Measurements from ENCODE around the gene SNX24.
"Not testable (repeated sequence)": the region's sequence is repeated elsewhere in the genome, so short reads cannot be mapped to it uniquely, and the experiment has no call there.

Gene SNX24, protein sequence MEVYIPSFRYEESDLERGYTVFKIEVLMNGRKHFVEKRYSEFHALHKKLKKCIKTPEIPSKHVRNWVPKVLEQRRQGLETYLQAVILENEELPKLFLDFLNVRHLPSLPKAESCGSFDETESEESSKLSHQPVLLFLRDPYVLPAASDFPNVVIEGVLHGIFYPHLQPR

DNA sequence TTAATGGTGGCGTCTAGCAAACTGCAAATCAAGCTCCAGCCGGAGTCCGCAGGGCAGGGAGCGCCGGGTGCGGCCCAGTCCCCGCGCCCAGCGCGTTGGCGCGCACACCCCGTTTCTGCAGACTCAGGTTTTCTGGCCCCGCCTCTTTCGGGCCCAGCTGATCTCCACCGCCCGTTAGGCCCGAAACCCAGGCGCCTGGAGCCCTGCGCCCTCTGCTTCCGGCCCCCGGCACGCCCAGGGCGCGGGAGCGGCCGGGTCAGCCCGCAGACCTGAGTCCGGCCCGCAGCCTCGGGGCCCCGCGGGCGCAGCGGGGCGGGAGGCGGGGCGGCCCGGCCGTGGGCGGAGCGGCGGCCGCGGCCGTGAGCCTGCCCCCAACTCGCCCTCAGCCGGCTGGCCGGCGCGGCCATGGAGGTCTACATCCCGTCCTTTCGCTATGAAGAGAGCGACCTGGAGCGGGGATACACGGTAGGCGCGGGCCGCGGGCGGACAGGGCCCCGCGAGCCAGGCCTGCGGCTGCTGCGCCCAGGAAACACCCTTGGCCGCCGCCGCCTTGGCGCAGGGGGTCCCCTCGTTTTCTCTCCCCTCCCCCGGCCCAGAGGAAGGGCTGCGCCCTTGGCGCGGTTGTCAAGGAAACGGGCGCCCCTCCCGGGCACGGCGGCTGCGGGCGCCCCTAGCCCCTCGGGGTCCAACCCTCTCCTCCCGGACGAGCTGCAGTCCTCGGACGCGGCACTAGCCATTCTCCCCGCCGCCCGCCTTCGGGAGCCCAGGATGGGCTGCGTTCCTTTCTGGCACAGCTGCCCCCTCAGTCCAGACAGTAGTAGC is at the start of gene SNX24:
Gene SNX24, plus strand, starts transcription at position 385 of the 822 bp plus-strand sequence. Its CDS starts 21 bp downstream, at position 406.
- peak; percentile 80 to 89 for ATAC-seq

DNA sequence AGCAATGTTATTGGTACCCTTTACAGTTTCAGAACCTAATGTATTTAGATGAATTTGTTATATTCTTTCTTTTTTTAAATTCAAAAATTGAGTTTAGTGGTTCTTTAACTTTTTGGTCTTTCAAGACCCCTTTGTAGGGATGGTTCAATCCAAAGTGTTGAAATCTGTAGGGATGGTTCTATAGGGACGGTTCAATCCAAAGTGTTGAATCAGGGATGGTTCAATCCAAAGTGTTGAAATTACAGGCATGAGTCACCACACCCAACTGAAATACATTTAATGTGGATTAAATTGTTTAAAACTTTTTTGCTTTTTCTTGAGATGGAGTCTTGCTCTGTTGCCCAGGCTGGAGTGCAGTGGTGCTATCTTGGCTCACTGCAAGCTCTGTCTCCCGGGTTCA is 39.9 kb upstream of the SNX24 start:
- no peak for ATAC-seq

DNA sequence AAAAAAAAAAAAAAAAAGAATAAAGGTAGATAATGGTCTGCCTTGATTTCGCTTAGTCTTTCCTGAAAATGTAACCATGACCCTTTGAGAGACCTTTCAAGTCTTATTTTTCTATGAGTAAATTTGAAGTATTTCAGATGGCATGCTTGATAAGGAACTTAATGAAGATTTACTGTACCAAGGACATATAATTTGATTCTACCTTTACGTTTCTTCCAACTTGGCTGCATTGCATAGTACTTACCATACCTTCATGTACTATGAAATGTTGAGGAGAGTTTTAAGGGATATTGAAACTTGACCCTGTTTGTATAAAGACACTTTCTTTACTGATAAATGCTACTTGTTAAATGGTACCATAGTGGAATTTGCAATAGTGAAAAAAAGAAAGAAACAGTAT is 35.0 kb upstream of the SNX24 start:
- ATAC-seq, result no peak

DNA sequence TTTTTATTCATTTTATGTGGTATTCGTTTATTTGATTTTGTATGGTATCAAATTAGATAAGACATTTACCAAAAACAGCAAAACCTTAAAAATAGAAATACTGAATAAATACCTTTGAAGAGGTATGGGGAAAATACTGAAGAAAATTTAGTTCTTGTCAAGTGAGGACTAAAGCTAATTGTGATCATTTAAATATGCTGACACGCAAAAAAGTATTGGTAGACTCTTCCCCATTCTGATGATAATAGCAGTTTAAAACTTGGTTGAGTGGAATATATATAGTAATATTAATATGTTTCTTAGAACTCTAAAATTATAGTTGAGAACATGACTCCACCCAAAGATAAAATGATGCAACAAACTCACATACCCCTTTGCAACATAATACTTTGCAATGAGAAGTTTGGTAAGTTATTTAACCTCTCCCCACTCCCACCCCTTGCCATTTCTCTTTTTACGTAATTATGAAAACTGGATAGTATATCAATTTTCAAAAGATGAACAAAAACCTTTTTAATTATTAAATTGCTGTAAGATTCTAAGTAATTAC is 30.1 kb upstream of the SNX24 start:
- ATAC-seq, result no peak

DNA sequence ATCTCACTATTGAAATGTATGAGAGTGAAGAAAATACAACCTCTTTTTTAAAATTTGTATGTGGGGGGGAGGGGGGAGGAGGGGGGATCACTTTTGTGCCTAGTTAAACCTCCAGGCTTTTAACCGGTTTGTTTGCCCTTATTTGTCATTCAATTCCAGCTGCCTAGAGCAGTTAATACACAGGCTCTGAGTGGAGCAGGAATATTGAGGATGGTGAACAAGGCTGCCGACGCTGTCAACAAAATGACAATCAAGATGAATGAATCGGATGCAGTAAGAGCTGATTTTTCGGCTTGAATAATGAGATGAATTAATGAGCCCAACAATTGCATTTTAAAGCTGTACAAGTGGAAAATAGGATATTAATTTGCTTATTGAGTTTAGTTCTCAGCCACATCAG is 28.7 kb upstream of the SNX24 start:
- ATAC-seq, result no peak

- no peak for ATAC-seq
These were observed 13.4 kb upstream of the SNX24 start for GRCh38 chr5:122831984-122832383.

- no peak for ATAC-seq
These were observed 9.7 kb upstream of the SNX24 start for GRCh38 chr5:122835681-122836080.

DNA sequence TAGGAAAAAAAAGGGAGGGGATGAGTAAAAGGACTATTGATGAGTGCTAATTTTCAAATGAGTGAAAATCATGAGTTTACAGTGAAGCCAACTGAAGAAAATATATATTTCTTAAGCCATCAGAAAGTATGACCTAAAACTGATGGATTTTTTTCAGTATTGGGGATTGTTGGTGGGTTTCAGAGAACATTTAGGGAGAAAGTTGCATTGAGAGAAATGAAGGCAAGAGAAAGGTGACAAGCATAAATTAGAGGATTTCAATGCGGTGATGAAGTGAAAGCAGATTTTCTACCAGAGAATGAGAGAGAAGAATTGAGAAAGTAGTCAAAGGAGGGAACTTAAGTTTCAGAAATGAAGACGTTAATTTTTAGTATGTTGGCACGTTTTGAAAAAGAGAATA is 8.5 kb upstream of the SNX24 start:
- ATAC-seq, result no peak

DNA sequence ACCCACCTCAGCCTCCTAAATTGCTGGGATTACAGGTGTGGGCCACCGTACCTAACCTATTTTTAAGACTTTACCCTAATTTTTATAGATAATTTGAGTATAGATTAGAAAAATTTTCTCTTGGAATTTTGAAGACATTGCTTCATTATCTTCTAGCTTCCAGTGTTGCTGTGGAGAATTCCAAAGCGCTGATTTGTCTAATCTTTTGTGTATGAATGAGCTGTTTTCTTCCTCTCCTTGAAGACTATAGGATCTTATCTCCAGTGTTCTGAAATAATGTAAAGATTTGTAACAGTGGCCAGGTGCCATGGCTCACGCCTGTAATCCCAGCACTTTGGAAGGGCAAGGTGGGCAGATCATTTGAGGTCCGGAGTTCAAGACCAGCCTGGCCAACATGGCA is 5.7 kb upstream of the SNX24 start:
- ATAC-seq, result no peak

DNA sequence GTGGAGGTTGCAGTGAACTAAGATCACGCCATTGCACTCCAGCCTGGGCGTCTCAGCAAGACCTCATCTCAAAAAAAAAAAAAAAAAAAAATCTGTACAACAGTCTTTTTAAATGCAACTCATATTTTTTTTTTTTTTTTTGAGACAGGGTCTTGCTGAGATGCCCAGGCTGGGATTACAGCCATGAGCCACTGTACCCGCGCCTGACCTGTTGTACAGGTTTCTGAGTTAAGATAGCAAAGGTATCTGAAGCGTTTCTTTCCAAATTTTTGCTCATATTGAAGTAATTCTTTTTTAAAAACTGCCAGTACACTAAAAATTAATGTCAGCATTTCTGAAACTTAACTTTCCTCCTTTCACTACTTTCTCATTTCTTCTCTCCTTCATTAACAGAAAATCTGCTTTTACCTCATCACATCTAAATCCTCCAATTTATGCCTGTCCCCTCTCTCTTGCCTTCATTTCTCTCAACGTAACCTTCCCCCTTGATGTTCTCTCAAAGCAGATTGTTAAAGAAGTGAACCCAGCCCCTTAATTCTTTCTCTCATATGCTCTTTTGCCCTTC is 3.3 kb upstream of the SNX24 start:
- no peak for ATAC-seq

DNA sequence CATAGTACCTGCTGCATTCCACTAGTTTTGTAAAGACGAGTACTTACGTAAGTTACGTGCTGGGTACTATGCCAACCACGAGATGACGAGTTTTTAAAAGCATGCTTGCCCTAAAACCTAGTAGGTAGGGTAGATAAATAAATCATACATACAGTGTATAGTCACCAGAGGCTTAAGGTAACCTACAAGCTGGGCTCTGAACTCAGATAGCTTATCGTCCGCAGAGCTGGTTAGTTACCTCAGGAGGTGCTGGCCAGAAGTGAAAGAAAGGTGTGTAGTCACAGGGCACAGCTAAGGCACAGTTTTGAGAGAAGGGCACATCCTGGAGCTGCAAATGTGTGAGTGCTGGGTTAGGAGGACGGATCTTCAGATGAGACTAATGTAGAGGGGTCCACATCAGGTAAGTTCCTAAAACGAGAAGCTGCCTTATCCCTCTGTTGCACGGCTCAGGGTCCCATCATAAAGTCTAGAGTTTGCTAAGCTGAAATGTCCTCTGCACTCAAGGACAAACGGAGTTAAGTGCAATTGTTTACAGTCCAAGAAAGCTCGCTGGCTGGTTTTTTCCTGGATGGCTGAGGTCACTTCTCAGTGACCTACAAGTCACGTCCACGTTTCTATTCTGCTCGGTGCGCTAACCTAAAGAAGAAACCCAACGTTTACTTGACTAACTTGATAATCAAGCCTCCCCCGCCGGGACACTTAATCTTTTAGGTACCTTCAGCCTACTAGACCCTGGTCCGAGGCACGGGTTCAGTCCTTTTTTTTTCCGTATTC is 1.1 kb upstream of the SNX24 start:
- no peak for ATAC-seq

DNA sequence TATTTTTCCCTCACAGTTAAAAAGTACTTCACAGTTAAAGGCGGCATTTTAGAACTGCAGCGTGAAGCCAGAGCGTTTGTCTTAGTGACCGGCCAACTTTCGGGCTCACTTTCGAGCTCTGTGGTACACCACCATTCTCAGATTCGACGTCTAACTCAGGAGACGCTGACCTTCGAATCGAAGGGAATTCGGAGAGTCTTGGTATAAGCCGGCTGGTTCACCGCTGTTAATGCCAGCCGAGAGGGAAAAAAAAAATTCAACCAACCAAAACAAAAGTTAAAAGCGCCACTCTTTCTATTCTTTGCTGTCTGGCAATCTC is 544 bp upstream of the SNX24 start:
- ATAC-seq, result peak; percentile 3 to 10

DNA sequence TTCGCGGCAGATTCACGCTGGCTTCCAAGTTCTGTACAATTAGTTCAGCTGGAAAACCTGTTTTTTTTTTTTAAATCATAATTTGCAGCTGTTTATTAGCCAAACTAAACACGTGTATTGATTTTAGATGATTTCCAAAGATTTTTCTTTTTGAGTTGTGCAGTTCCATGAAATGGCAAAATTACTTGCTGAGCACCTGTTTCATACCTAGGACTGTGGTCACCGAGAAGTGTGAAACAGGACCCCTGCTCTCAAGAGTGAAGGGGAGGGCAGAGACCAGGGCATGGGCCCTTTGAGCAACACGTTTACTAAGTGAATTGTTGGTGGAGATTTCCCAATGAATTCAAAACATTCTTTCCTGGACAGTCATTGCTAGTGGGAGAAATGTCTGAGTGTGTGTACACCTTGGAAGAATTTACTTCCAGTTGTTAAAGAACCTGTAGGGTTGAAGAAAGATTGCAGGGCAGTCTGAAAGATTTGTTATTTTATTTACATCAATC is 688 bp downstream of the SNX24 start:
- ATAC-seq, result no peak

DNA sequence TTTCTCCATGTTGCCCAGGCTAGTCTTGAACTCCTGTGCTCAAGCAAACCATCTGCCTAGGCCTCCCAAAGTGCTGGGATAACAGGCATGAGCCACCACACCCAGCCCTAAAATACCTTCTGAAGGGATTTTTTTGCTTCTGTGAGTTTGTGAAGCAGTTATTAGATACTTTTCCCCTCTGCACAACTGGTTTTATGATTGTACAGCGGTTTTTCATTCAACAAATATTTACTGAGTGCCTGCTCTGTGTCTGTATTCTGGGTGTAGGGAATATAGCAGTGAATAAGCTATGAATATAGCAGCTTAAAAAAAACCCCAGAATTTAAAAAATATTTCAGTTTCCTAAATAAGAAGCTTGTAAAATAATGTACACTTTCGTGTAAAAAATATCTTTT is 2.3 kb downstream of the SNX24 start:
- no peak for ATAC-seq

- ATAC-seq, result no peak
These were observed 4.4 kb downstream of the SNX24 start for GRCh38 chr5:122849771-122850170.

GRCh38 chr5:122857538-122857937 is 12.1 kb downstream of the SNX24 start:
- not testable (repeated sequence) for ATAC-seq

- ATAC-seq, result peak in 1 of 2 donors; percentile 27
These were observed 13.0 kb downstream of the SNX24 start for GRCh38 chr5:122858451-122858850.

DNA sequence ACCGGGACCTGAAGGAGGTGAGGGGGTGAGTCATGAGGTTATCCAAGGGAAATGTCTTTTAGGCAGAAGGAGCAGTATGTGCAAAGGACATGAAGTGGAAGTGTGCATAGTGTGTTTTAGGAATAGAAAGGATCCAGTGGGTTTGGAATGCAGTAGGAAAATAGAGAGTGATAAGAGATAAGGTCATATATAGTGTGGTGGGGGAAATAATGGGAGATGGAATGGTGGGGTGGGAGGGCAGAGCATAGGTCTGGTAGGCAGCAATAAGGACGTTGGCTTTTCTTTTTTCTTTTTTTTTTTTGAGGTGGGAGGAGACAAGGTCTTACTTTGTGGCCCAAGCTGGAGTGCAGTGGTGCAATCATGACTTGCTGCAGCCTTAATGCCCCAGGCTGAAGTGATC is 17.8 kb downstream of the SNX24 start:
- ATAC-seq, result no peak

- no peak for ATAC-seq
These were observed 18.3 kb downstream of the SNX24 start for GRCh38 chr5:122863721-122864120.

DNA sequence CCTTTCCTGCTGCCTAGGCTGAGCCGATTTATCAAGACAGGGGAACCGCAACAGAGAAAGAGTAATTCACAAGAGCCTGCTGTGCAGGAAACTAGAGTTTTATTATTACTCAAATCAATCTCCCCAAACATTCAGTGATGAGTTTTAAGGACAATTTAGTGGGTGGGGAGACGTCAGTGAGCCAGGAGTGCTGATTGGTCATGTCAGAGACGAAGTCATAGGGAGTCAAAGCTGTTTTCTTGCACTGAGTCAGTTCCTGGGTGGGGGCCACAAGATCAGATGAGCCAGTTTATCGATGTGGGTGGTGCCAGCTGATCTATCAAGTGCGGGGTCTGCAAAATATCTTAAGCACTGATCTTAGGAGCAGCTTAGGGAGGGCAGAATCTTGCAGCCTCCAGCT is 19.0 kb downstream of the SNX24 start:
- ATAC-seq, result peak; percentile 85 to 92

GRCh38 chr5:122864842-122865241 is 19.4 kb downstream of the SNX24 start:
- no peak for ATAC-seq

DNA sequence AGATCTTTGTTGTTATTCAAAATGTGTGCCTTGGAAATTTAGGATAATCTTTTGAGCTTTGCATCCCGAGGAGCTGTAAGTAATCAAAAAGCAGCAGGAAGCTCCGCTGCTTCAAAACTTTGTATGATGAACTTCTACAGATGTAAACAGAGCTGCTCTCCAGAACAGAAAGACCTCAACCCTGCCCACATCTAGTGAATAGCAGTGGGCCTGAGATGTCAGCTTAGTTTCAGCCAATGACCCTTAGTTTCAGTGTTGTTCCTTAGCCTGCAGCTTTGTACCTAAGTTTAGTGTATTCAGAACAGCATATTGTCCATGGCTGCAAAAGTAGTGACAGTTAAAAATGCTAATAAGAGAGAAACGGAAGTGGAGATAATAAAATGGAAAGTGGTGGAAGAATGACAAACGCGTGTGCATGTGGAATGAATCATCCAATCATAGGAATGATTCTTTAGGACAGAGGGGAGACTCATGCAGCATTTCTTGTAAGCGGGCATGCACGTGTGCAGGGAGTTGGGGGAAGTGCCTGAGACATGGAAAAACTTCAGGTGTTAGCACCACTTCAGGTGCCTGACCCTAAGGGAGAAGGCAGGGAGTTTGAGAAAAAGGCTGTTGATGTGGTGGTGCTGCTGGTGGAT is 24.9 kb downstream of the SNX24 start:
- ATAC-seq, result no peak

- ATAC-seq, result no peak
These were observed 26.2 kb downstream of the SNX24 start for GRCh38 chr5:122871661-122872060.
